Caco-2 (cell line): ENCODE data around the gene ELL2. TPM values are rescaled to one million over a fixed set of nuclear protein-coding genes. Genes with fewer than 3 reads are reported as not detected.

Source experiments
- BruUV-seq: library from RNA; stranded (reverse); fragments of 400-500 nt; replicated peaks from 2 replicates; lab custom pipeline; 2021; lab: Mats Ljungman, UMichigan
- CTCF ChIA-PET: fragments of 300-600 bp; sonication (Branson Sonifier 250); formaldehyde crosslinking; loops from one replicate; lab custom pipeline; 2022; ENCODE audit warnings: antibody characterized with exemption; lab: Charles Lee
- POLR2A ChIA-PET: fragments of 300-600 bp; sonication (Branson Sonifier 250); formaldehyde crosslinking; loops from one replicate; lab custom pipeline; 2022; ENCODE audit warnings: antibody characterized with exemption; lab: Charles Lee
- DNase-seq, 2 experiments: peaks; one replicate each; pipeline versions ENCODE4 v3.0.0 to v3.0.0-alpha.2; 2020 to 2022
- H3K27me3 ChIP-seq: replicated peaks from 2 replicates; pipeline ENCODE4 v1.6.0; 2011; ENCODE audit warnings: low read length; ENCODE audit not compliant: control insufficient read depth, insufficient read depth
- H3K36me3 ChIP-seq: 2 replicates; pipeline ENCODE4 v1.5.1; 2011; ENCODE audit warnings: low read length; ENCODE audit not compliant: control insufficient read depth, insufficient read depth
- H3K4me1 ChIP-seq: fragments of 250-450 bp; sonication (Bioruptor Pico); 2 replicates; pipeline ENCODE4 v1.5.1; 2020; ENCODE audit warnings: mild to moderate bottlenecking
- H3K4me3 ChIP-seq: 2 replicates; pipeline ENCODE4 v1.5.1; 2011; ENCODE audit warnings: low read depth, mild to moderate bottlenecking, control low read depth, low read length
- H3K9me3 ChIP-seq: fragments of 250-450 bp; sonication (Bioruptor Pico); 2 replicates; pipeline ENCODE4 v1.5.1; 2020; ENCODE audit warnings: mild to moderate bottlenecking, moderate library complexity
- H3K27ac Mint-ChIP-seq: one replicate; pipeline ENCODE4 v1.8.0; 2022; ENCODE audit warnings: mixed read lengths; ENCODE audit not compliant: unreplicated experiment
- H3K27me3 Mint-ChIP-seq: one replicate; pipeline ENCODE4 v1.8.0; 2022; ENCODE audit warnings: mixed read lengths; ENCODE audit not compliant: insufficient read depth, unreplicated experiment
- H3K36me3 Mint-ChIP-seq: one replicate; pipeline ENCODE4 v1.8.0; 2022; ENCODE audit warnings: mild to moderate bottlenecking, mixed read lengths; ENCODE audit not compliant: insufficient read depth, unreplicated experiment
- H3K4me1 Mint-ChIP-seq: one replicate; pipeline ENCODE4 v1.8.0; 2022; ENCODE audit warnings: low read depth, mixed read lengths; ENCODE audit not compliant: unreplicated experiment
- H3K4me3 Mint-ChIP-seq: one replicate; pipeline ENCODE4 v1.8.0; 2022; ENCODE audit warnings: mild to moderate bottlenecking, moderate library complexity, mixed read lengths; ENCODE audit not compliant: unreplicated experiment
- H3K9me3 Mint-ChIP-seq: one replicate; pipeline ENCODE4 v1.8.0; 2022; ENCODE audit warnings: mixed read lengths; ENCODE audit not compliant: unreplicated experiment
- intact Hi-C: fragments of 100-400 bp; cut with micrococcal nuclease; formaldehyde crosslinking; loops from one replicate; pipeline ENCODE4 v1.10.0; 2022; ENCODE audit not compliant: unreplicated experiment
- total RNA-seq: library from RNA; stranded (reverse); gene quantifications from 2 replicates; pipeline ENCODE4 v1.2.3, GENCODE V29; 2022
- TF ChIP-seq, protein P1 (sequence below), 2 experiments: fragments of 200-600 bp in 1 of 2; IDR thresholded peaks; 1 replicate in 1 of 2; 2 replicates in 1 of 2; pipeline versions ENCODE4 v1.5.1 to v1.8.0; 2011 to 2022; ENCODE audit warnings: antibody characterized with exemption in 1 of 2, control low read depth in 1 of 2, inconsistent platforms in 1 of 2, low read depth in 1 of 2, low read length in 1 of 2, mild to moderate bottlenecking in 1 of 2, moderate library complexity in 1 of 2; ENCODE audit not compliant: insufficient read depth in 1 of 2, severe bottlenecking in 1 of 2, unreplicated experiment in 1 of 2

Gene ELL2
- total RNA-seq, 1 experiment from 2014 or later, result 81.0 TPM

GRCh38 chr5:95923918-95924544 lies 37.6 kb downstream of the ELL2 start:
- BruUV-seq, result no TSS peak
- CTCF ChIA-PET, result interaction anchor here (0.9 to 1.0 kb wide), 2 partner anchors 32 to 313 kb away, joined by 3 to 4 read pairs; no protein-coding TSS in a partner anchor
- intact Hi-C loops, result loop anchor here (1.0 kb wide), 1 partner anchor 59 kb away; no protein-coding TSS in a partner anchor
- POLR2A ChIA-PET, result no interaction called here
- H3K4me1 Mint-ChIP-seq, result peaks cover 19% of the 10 kb centered on the region
- H3K4me3 Mint-ChIP-seq, result no peak overlapping the region
- H3K36me3 ChIP-seq, result peaks cover 1% of the 10 kb centered on the region; the same call in 1 of the 2 replicates
- no peak overlapping the region for H3K4me3 ChIP-seq
- H3K4me1 ChIP-seq, result peaks cover 25% of the 10 kb centered on the region
- TF ChIP-seq, protein P1, sequence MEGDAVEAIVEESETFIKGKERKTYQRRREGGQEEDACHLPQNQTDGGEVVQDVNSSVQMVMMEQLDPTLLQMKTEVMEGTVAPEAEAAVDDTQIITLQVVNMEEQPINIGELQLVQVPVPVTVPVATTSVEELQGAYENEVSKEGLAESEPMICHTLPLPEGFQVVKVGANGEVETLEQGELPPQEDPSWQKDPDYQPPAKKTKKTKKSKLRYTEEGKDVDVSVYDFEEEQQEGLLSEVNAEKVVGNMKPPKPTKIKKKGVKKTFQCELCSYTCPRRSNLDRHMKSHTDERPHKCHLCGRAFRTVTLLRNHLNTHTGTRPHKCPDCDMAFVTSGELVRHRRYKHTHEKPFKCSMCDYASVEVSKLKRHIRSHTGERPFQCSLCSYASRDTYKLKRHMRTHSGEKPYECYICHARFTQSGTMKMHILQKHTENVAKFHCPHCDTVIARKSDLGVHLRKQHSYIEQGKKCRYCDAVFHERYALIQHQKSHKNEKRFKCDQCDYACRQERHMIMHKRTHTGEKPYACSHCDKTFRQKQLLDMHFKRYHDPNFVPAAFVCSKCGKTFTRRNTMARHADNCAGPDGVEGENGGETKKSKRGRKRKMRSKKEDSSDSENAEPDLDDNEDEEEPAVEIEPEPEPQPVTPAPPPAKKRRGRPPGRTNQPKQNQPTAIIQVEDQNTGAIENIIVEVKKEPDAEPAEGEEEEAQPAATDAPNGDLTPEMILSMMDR (IDR thresholded peaks at IDR 0.05; ENCODE audit: insufficient read depth in 1 of 2, low read depth in 1 of 2, low read length in 1 of 2, severe bottlenecking in 1 of 2, unreplicated experiment in 1 of 2), result no peak
- no peaks in the 10 kb centered on the region for H3K9me3 Mint-ChIP-seq
- DNase-seq, result no peak
- H3K9me3 ChIP-seq, result no peaks in the 10 kb centered on the region
- no peaks in the 10 kb centered on the region for H3K27me3 Mint-ChIP-seq
- no peak overlapping the region for H3K27ac Mint-ChIP-seq
- H3K36me3 Mint-ChIP-seq, result peaks cover 35% of the 10 kb centered on the region
- H3K27me3 ChIP-seq, result no peaks in the 10 kb centered on the region

DNA sequence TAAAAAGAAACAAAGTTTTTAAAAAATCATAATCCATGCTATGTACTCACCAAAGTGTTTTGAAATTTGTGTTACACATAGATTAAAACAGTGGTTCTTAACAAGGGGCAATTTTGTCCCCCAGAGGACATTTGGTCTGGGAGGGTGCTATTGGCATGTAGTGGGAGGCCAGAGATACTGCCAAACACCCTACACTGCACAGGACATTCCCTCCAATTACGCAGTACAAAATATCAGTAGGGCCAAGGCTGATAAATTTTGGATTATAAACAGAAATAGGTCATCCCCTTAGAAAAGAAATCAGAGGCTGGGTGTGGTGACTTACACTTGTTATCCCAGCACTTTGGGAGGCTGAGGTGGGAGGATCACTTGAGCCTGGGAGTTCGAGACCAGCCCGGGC lies 38.9 kb downstream of the ELL2 start:
- peaks cover 25% of the 10 kb centered on the region for H3K4me1 ChIP-seq
- H3K4me3 ChIP-seq, result no peak overlapping the region
- no peaks in the 10 kb centered on the region for H3K27me3 ChIP-seq
- ChIA-PET POLR2A (no interaction called here), CTCF (no interaction called here)
- intact Hi-C loops, result no loop called here
- H3K9me3 Mint-ChIP-seq, result no peaks in the 10 kb centered on the region
- H3K36me3 ChIP-seq, result no peaks in the 10 kb centered on the region
- H3K36me3 Mint-ChIP-seq, result peaks cover 33% of the 10 kb centered on the region
- H3K4me3 Mint-ChIP-seq, result no peak overlapping the region
- H3K27ac Mint-ChIP-seq, result no peak overlapping the region
- H3K4me1 Mint-ChIP-seq, result peaks cover 15% of the 10 kb centered on the region
- no TSS peak for BruUV-seq
- DNase-seq, result no peak
- no peaks in the 10 kb centered on the region for H3K9me3 ChIP-seq
- TF ChIP-seq, protein P1 (IDR thresholded peaks at IDR 0.05; ENCODE audit: insufficient read depth in 1 of 2, low read depth in 1 of 2, low read length in 1 of 2, severe bottlenecking in 1 of 2, unreplicated experiment in 1 of 2), result no peak
- H3K27me3 Mint-ChIP-seq, result no peaks in the 10 kb centered on the region

GRCh38 chr5:95921501-95921900 lies 40.1 kb downstream of the ELL2 start:
- POLR2A ChIA-PET, result no interaction called here
- peaks cover 34% of the 10 kb centered on the region for H3K36me3 Mint-ChIP-seq
- CTCF ChIA-PET, result no interaction called here
- Histone ChIP-seq H3K4me3 (no peak overlapping the region), H3K4me1 (peaks cover 29% of the 10 kb centered on the region), H3K27me3 (no peaks in the 10 kb centered on the region), H3K36me3 (no peaks in the 10 kb centered on the region; the same call in 1 of the 2 replicates), H3K9me3 (no peaks in the 10 kb centered on the region)
- BruUV-seq, result no TSS peak
- no peak overlapping the region for H3K4me3 Mint-ChIP-seq
- peaks cover 17% of the 10 kb centered on the region for H3K4me1 Mint-ChIP-seq
- no peak overlapping the region for H3K27ac Mint-ChIP-seq
- H3K9me3 Mint-ChIP-seq, result no peaks in the 10 kb centered on the region
- no peaks in the 10 kb centered on the region for H3K27me3 Mint-ChIP-seq
- TF ChIP-seq, protein P1 (IDR thresholded peaks at IDR 0.05; ENCODE audit: insufficient read depth in 1 of 2, low read depth in 1 of 2, low read length in 1 of 2, severe bottlenecking in 1 of 2, unreplicated experiment in 1 of 2), result no peak
- intact Hi-C loops, result no loop called here
- DNase-seq, result no peak
